ENCODE measurements around the gene HMBS.

GRCh38 chr11:119121811-119122124 is 37.1 kb downstream of the HMBS start:
- TF ChIP-seq MAX (IDR thresholded peaks at IDR 0.05) (no peak), TAF1 (conservative IDR thresholded peaks at IDR 0.05) (no peak), JUND (IDR thresholded peaks at IDR 0.05) (no peak), RXRA (IDR thresholded peaks at IDR 0.05) (no peak), RAD21 (IDR thresholded peaks at IDR 0.05) (no peak)
- TF ChIP-seq, protein P1, sequence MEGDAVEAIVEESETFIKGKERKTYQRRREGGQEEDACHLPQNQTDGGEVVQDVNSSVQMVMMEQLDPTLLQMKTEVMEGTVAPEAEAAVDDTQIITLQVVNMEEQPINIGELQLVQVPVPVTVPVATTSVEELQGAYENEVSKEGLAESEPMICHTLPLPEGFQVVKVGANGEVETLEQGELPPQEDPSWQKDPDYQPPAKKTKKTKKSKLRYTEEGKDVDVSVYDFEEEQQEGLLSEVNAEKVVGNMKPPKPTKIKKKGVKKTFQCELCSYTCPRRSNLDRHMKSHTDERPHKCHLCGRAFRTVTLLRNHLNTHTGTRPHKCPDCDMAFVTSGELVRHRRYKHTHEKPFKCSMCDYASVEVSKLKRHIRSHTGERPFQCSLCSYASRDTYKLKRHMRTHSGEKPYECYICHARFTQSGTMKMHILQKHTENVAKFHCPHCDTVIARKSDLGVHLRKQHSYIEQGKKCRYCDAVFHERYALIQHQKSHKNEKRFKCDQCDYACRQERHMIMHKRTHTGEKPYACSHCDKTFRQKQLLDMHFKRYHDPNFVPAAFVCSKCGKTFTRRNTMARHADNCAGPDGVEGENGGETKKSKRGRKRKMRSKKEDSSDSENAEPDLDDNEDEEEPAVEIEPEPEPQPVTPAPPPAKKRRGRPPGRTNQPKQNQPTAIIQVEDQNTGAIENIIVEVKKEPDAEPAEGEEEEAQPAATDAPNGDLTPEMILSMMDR (IDR thresholded peaks at IDR 0.05; ENCODE audit: low read depth, low read length, missing input control), result no peak
- TF ChIP-seq, protein P2, sequence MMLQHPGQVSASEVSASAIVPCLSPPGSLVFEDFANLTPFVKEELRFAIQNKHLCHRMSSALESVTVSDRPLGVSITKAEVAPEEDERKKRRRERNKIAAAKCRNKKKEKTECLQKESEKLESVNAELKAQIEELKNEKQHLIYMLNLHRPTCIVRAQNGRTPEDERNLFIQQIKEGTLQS (IDR thresholded peaks at IDR 0.05), result no peak

Measured in liver (tissue), 3 donors.